GM20000 (cell line): ENCODE results near the gene NMNAT3.

Experiments used
- DNase-seq: peaks from one replicate; pipeline ENCODE4 v3.0.0; 2012; ENCODE audit warnings: low spot score
- TF ChIP-seq, protein P1 (sequence below): IDR thresholded peaks from 2 replicates; pipeline ENCODE4 v1.5.1; 2012; ENCODE audit warnings: mild to moderate bottlenecking, control low read depth; ENCODE audit errors: extremely low read depth, missing control alignments

NMNAT3 gene

DNA sequence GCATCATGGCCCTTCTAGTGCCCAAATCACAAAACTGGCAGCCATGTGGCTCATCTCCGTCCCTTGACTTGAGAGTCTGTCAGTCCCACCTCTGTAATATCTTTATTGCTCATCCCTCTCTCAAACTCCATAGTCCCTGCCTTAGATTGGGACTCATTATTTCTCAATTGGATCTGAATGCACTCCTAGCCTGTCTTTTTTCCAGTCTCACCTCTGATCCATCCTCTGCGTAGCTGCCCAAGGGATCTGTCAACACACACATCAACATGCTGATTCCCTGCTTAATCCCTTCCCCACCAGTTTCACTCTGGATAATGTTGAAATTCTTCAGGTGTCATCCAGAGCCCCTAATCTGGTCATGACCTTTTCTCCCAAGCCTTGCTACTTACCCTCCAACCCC lies 39.3 kb downstream of the NMNAT3 start:
- TF ChIP-seq, protein P1, sequence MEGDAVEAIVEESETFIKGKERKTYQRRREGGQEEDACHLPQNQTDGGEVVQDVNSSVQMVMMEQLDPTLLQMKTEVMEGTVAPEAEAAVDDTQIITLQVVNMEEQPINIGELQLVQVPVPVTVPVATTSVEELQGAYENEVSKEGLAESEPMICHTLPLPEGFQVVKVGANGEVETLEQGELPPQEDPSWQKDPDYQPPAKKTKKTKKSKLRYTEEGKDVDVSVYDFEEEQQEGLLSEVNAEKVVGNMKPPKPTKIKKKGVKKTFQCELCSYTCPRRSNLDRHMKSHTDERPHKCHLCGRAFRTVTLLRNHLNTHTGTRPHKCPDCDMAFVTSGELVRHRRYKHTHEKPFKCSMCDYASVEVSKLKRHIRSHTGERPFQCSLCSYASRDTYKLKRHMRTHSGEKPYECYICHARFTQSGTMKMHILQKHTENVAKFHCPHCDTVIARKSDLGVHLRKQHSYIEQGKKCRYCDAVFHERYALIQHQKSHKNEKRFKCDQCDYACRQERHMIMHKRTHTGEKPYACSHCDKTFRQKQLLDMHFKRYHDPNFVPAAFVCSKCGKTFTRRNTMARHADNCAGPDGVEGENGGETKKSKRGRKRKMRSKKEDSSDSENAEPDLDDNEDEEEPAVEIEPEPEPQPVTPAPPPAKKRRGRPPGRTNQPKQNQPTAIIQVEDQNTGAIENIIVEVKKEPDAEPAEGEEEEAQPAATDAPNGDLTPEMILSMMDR = no peak
- no peak for DNase-seq

DNA sequence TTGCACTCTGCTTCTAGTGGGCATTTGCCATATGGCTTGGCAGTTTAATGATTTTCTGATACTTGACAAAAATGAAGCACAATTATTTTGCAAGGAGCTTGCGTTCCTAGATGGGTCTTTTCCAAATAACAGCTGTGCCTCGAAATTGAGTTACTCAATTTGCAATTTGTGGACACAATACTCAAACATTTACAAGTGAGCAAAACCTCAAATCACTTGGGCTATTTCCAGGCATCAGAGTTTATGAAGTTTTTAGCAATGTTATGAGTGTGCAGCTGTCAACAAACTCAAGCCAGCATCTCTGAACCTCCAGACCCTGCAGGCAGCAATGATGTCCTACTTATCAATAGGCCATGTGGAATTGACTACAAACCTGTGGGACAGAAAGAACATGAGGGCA lies 41.3 kb downstream of the NMNAT3 start:
- no peak for DNase-seq
- TF ChIP-seq, protein P1 = no peak

DNA sequence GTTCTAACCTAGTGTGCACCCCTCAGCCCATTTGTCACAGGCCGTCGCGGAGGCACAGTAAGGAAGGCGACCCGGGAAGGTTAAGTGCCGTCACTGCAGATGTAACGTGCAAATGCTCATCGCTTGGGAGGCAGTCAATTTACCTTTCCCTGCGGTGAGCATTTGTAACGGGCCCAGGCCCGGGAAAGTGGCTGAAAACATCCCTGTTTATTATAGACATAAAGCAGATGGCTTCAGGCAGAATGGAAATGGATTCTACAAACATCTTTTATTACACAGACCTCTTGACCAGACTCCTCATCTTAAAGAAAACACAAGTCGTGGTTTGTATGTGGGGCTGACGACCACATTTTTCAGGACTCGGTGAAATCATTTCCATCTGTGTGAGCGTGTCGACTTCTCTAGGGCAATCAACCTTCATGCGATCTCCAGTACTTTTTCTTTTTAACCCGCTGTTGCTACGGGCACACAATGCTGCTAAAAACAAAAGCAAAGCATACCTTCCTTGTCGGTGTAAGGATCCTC lies 43.6 kb downstream of the NMNAT3 start:
- TF ChIP-seq, protein P1 = no peak
- DNase-seq = no peak

DNA sequence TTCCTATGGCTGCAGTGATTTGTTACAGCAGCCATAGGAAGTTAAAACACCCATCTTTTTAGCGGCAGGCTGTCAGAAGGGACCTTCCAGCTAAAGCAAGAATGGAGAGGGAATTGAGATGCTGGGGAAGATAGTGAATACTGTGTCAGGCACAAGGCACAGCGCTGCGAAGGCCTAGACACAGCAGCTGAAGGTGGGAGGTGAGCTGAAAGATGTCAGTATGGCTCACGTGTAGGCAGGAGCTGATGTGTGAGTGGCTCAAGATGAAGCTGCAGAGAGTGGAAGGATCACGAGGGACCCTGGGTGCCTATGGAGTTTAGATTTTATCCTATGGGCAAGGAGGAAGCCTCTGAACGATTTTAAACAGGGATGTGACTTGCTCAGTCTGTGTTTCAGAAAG lies 44.3 kb downstream of the NMNAT3 start:
- no peak for DNase-seq
- TF ChIP-seq, protein P1 = no peak

DNA sequence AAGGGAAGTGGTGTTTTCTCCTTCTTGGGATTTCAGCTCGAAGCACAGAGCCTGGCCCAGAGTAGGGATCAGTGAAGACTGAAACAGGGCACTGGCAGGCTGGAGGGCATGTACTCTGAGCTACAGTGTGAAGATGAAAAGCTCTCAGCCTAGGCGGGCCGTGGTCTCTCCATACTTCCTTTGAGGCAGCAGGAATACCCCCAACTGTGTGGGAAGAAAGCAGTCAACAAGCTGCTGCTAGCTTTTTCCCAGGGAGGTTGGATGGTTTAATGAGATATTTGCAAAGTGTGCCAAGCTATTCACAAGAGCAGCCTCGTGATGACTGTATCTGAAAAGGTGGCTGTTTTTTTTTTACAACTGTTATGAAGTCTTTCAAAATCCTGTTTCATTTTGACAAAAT lies 47.2 kb downstream of the NMNAT3 start:
- TF ChIP-seq, protein P1 = no peak
- DNase-seq = no peak

DNA sequence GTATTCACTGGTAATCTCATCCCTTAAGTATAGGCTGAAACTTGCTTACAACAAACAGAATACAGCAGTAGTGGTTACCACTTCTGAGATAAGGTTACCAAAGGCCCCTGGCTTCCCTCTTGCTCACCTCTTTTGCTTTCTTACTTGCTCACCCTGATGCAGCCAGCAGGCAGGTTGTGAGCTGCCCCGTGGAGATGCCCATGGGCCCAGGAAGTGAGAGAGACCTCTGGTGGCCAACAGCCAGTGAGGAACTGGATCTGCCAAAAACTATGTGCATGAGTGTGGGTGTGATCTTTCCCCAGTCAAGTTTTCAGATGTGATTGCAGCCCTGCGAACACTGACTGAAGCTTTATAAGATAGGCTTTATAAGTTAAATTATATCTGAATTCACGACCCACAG lies 48.7 kb downstream of the NMNAT3 start:
- DNase-seq = peak; percentile 24
- TF ChIP-seq, protein P1 = no peak

DNA sequence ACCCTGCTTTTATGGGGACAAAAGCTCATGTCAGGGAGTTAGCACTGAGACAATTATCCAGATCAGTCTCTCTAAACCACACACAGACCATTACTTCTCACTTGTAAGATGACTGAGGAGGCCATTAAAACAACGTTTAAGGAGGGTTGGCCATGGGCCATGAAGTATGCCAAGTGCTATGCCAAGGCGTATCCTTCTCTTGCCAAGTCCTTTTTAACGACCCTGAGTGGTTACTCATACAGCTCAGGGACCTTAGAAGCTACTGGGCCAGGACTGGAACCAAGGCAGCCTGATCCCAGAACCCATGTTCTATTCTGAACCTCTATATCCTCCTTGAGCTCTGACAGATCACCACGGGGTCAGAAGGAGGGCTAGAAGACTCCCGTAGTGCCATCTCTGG lies 50.0 kb downstream of the NMNAT3 start:
- DNase-seq = no peak
- TF ChIP-seq, protein P1 = no peak
